ENCODE results near the gene DENND4A.
"Not testable (repeated sequence)": the region's sequence is repeated elsewhere in the genome, so short reads cannot be mapped to it uniquely, and the experiment has no call there.

DENND4A gene

GRCh38 chr15:65818927-65819562, 27.0 kb upstream of the DENND4A start:
- no peak for DNase-seq

GRCh38 chr15:65816441-65816840, 24.3 kb upstream of the DENND4A start:
- DNase-seq: no peak

- DNase-seq: not testable (repeated sequence)
Observed at GRCh38 chr15:65816008-65816407, 23.9 kb upstream of the DENND4A start.

- not testable (repeated sequence) for DNase-seq
Observed at GRCh38 chr15:65814271-65814670, 22.2 kb upstream of the DENND4A start.

GRCh38 chr15:65812916-65813315, 20.8 kb upstream of the DENND4A start:
- DNase-seq: no peak

- no peak for DNase-seq
Observed at GRCh38 chr15:65812467-65812866, 20.4 kb upstream of the DENND4A start.

- DNase-seq: no peak
Observed at GRCh38 chr15:65811835-65812234, 19.7 kb upstream of the DENND4A start.

- DNase-seq: not testable (repeated sequence)
Observed at GRCh38 chr15:65811011-65811733, 19.1 kb upstream of the DENND4A start.

GRCh38 chr15:65806397-65806796, 14.3 kb upstream of the DENND4A start:
- DNase-seq: no peak

- no peak for DNase-seq
Observed at GRCh38 chr15:65805019-65805745, 13.1 kb upstream of the DENND4A start.

- DNase-seq: no peak
Observed at GRCh38 chr15:65804252-65804931, 12.3 kb upstream of the DENND4A start.

GRCh38 chr15:65801229-65801805, 9.2 kb upstream of the DENND4A start:
- no peak for DNase-seq

- no peak for DNase-seq
Observed at GRCh38 chr15:65796610-65797078, 4.6 kb upstream of the DENND4A start.

- DNase-seq: no peak
Observed at GRCh38 chr15:65795663-65796216, 3.6 kb upstream of the DENND4A start.

- DNase-seq: no peak
Observed at GRCh38 chr15:65793818-65794104, 1.7 kb upstream of the DENND4A start.

- no peak for DNase-seq
Observed at GRCh38 chr15:65792988-65793817, 1.1 kb upstream of the DENND4A start.

GRCh38 chr15:65791335-65792137, 557 bp downstream of the DENND4A start:
- no peak for DNase-seq

- DNase-seq: no peak
Observed at GRCh38 chr15:65790694-65791334, 1.3 kb downstream of the DENND4A start.

- no peak for DNase-seq
Observed at GRCh38 chr15:65789759-65790425, 2.2 kb downstream of the DENND4A start.

GRCh38 chr15:65789105-65789504, 3.0 kb downstream of the DENND4A start:
- no peak for DNase-seq
